Measurements from ENCODE around the gene ANGEL2.

DNA sequence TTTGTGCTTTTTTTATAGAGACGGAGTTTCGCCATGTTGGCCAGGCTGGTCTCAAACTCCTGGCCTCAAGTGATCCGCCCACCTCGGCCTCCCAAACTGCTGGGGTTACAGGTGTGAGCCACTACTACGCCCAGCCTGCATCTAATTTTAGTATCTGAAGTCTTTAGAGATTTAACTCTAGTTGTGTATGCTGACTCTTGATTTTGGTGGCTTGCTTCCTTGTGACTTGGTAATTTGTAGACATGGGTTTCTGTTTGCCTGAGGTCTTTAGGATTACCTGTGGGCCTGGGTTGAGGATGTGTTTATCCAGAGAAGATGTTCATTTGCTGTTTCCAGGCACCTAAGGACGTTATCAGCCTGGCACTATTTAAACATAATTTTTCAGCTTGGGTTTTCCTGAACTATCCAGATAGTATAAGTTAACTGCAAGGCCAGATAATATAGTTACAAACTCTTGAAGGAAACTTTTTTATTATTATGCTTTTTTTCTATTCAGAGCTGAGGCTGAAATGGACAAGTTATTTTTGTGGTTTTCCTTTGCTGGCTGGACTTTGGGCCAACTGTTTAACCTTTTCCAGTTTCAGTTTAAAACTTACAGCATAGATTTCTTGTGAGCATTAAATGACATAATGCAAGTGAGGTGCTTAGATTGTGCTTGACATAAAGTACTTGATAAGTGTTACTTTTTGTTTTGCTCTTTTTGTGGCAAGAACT lies 72.8 kb downstream of the ANGEL2 start:
- TF ChIP-seq, protein P1, sequence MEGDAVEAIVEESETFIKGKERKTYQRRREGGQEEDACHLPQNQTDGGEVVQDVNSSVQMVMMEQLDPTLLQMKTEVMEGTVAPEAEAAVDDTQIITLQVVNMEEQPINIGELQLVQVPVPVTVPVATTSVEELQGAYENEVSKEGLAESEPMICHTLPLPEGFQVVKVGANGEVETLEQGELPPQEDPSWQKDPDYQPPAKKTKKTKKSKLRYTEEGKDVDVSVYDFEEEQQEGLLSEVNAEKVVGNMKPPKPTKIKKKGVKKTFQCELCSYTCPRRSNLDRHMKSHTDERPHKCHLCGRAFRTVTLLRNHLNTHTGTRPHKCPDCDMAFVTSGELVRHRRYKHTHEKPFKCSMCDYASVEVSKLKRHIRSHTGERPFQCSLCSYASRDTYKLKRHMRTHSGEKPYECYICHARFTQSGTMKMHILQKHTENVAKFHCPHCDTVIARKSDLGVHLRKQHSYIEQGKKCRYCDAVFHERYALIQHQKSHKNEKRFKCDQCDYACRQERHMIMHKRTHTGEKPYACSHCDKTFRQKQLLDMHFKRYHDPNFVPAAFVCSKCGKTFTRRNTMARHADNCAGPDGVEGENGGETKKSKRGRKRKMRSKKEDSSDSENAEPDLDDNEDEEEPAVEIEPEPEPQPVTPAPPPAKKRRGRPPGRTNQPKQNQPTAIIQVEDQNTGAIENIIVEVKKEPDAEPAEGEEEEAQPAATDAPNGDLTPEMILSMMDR (IDR thresholded peaks at IDR 0.05), result no peak
- TF ChIP-seq POLR2A (IDR thresholded peaks at IDR 0.05), result no peak

Data from lower leg skin (tissue), 3 donors.